ENCODE data around the gene LRRC28.

GRCh38 chr15:99406120-99406519, 154.8 kb downstream of the LRRC28 start:
- no peak for TF ChIP-seq CTCF (IDR thresholded peaks at IDR 0.05)
- TF ChIP-seq REST (IDR thresholded peaks at IDR 0.05; ENCODE audit: insufficient read depth in 1 of 2, low read depth in 2 of 2, low read length in 1 of 2), result no peak
- no peak for TF ChIP-seq POLR2AphosphoS5 (IDR thresholded peaks at IDR 0.05; ENCODE audit: low read depth, low read length)
